ENCODE measurements around the gene CNR1. TPM values are rescaled to one million over a fixed set of nuclear protein-coding genes. Genes with fewer than 3 reads are reported as not detected.
A peak's percentile ranks its signal among the peaks of the same experiment; 100 is the strongest.
"Not testable (repeated sequence)": the region's sequence is repeated elsewhere in the genome, so short reads cannot be mapped to it uniquely, and the experiment has no call there.

The CNR1 gene
- 1 to 10 TPM; 2.4 to 3.8 TPM for total RNA-seq
- long read RNA-seq, partial matches to known transcripts: 0 of 1 reads
- long read RNA-seq, other reads (novel, unspliced or antisense): 1 of 1 reads

DNA sequence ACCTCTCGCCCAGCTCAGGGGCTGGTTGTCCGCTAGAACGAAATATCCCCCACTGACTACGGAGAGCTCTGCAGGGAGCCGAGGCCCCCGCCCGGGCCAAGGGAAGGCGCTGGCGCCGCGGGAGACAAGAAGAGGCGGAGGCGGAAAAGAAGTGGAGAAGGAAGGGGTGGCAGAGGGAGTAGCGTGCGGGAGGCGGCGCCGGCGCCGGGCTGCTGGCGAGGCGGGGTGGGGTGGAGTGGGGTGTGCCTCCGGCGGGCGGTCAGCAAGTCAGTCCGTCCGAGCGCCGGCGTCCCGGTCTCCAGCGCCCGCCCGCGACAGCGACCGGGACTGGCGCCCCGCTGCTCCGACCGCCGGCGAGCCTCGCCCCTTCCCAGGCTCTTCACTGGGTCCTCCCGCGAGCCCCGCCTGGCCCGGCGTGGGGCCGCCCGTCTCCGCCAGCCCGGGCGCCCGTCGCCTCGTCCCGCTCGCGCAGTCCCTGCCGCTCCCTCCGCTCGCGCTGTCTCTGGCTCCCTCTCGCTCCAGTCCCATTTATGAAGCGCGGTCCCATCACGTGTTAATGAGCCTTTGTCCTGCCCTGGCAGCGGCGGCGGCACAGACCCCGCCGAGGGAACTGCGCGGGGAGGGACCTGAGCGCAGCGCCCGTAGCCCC is at the start of gene CNR1:
Gene CNR1 (minus strand): TSS at position 504 of the 649 bp plus-strand sequence. CDS start 21,073 bp downstream, outside the sequence.
- DNase-seq (peak; percentile 75), ATAC-seq (peak; percentile 82 to 95)
- intact Hi-C loops (cut with DNase I): no loop called here

DNA sequence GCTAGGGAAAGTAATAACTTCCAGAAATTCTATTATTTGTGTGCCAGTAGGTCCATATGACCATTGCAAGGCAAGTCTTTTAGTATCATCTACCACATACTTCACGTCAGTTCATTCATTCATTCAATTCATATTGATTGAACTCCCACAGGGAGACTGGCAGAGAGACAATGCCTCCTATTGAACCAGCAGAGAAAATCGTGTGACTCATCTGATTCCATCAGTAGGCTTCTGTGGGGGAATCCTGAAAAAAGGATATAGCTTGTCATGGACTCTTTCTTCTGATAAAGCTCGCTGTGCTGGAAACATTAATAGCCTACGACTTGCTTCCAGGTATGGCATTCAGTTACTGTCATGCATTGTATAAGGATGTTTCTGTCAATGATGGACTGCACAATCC is 45.3 kb upstream of the CNR1 start:
- no peak for DNase-seq
- ATAC-seq: no peak
- intact Hi-C loops (cut with DNase I): no loop called here

DNA sequence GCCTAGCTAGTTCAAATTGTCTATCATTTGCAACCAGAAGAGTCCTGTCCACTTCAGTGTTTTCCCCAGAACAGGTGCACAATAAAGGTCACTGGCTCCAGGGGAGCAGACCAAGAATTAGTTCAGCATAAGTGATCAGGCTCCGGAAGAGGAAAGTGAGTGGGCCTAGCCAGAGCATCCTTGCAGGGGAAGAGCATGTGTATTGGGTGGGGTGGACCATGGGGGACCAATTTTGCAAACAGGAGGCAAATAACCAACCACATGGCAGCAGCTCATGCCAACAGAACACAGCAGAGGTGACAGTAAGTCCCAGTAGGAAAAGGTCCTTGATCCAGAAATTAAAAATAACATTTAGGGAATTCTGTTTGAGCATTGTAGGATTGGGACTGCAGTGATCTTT is 43.2 kb upstream of the CNR1 start:
- ATAC-seq: no peak
- intact Hi-C loops (cut with DNase I): no loop called here
- DNase-seq: no peak

DNA sequence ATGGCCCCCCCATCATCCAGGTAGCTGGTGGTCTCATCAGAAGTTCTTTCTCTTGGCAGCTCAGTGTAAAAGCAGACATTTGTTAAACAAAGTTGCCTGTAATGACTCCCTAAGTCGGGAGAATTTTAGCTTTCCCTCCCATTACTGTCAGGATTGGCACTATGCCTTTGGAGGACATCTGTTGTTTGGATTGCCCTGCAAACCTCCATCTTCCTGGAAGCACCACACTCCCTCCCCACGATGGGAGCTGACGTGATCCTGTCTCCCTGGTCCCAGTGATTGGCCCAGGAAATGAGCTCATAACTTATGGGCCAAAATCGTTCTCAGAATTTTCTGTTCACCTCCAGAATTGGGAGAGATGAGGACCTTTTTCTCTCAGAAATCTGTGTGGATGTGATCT is 42.6 kb upstream of the CNR1 start:
- no peak for DNase-seq
- no peak for ATAC-seq
- intact Hi-C loops (cut with DNase I): no loop called here

DNA sequence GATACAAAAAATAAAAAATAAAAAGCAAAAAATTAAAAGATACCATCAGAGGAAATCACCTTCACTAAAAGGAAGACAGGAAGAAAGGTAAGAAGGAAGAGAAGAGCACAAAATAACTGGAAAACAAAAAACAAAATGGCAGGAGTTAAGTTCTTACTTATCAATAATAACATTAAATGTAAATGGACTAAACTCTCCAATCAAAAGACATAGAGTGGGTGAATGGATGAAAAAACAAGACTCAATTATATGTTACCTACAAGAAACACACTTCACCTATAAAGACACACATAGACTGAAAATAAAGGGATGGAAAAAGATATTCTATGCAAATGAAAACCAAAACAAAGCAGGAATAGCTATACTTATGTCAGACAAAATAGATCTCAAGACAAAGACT is 35.6 kb upstream of the CNR1 start:
- ATAC-seq; DNase-seq; intact Hi-C loops (cut with DNase I): not testable (repeated sequence)

DNA sequence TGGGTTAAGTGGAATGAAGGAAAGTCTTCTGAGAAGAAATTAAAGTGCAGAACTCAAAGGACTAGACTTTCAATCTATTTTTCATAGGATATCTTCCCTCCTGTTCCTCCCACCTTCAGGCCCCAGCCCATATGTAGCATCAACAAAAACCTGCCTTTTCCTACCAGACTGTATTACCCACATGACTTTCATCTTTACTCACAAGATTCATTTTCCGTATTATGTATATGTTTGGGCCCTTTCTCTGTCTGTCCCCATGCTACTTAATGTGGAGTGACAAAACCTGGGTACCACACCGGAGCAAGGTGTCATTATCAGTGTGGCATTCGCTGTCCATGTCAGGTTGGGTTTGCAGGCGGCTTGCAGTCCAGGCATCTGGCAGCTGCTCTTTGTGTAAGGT is 18.8 kb upstream of the CNR1 start:
- DNase-seq (no peak), ATAC-seq (no peak)
- intact Hi-C loops (cut with DNase I): no loop called here

DNA sequence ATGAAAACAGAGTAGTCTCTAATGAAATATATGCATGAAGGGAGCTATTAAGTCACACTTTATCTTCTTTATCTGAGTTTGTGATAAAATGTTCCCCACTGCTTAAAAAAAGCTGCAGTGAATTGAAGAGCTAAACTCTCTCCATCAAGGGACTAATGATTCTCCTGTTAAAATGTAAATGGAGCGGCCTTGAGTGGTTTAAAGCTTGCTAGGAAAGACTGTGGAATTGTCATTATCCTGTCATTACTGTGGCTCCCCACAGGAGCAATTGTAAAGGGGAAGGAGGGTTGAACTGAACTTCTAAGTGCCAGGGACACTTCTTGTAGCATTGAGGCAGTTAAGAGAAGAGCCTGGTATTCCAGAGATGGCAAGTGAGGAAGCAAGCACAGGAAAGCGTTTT is 17.3 kb upstream of the CNR1 start:
- no peak for ATAC-seq
- intact Hi-C loops (cut with DNase I): no loop called here
- no peak for DNase-seq

DNA sequence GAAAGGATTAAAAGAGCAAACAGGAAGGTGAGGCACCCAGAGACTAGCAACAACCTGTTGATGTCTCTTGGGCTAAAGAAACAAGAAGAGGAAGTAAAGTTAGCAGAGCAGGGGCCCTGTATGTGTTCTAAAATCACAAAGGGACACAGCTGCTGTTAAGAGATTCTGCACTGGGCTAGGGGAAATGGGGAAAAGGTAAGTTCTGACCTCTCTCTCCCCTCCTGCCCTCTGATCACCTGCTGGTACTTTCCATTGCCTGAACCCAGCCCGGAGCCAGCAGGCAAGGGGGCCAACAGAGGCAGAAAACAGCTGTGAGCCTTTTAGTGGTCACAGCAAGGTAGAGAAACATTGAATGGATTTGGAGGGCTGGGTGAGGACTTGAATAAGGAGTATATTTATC is 13.5 kb upstream of the CNR1 start:
- DNase-seq (no peak), ATAC-seq (no peak)
- intact Hi-C loops (cut with DNase I): no loop called here

DNA sequence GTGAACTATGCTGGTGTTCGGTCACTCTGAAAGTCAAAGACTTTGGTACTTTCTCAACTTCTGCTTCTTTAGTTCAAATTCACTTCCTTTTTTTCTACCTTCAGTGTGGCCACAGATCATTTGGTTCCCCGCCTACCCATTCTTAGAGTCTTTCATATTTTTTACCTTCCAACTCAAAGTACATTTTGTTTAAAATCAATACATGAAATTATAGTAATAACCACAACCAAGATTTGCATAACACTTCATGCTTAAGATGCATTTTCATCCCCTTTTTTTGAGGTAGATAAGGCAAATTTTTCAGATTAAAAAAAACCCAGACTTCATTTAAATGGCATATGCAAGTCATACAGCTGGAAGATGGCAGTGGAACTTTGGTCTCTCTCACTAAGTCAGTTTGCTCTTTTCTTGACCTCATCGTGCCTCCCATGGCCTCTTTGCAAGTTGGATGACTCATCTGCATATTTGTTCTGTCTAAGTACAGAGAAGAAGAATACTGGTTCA is 11.9 kb upstream of the CNR1 start:
- intact Hi-C loops (cut with DNase I): no loop called here
- ATAC-seq (no peak), DNase-seq (no peak)

DNA sequence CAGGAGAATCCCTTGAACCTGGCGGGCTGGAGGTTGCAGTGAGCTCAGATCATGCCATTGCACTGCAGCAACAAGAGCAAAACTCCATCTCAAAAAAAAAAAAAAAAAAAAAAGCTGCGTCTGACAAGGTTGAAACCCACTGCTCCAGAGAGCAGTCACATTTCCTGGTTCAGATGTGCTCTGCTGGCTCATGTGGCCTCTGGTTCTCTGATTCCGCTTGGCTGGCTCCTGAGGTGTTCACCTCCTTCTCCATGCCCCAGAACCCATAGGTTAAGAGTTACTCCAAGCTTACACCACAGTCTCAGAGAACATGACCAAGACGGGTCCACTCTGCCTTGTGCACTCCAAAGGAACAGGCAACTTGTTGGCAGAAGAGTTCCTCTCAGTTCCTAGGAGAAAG is 8.8 kb upstream of the CNR1 start:
- ATAC-seq: no peak
- intact Hi-C loops (cut with DNase I): no loop called here
- DNase-seq: no peak

DNA sequence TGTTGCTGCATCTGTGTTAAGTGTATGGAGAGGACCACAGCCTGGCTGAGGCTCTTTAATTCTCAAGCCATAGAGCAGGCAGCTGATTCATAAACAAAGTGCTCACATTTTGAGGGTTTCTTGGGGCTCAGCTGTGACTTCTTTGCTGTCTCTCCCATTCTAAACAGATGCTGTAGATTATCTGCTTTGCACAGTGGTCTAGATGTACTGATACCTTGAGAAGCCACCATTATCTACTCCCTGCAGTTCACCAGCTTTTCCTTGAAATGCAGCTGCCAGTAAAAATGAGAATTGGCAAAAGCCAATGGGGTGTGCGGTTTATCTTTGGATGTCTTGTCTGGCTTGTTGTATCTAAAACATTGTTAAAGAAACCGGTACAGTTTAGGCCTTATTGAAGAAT is 5.2 kb upstream of the CNR1 start:
- ATAC-seq: no peak
- intact Hi-C loops (cut with DNase I): no loop called here
- DNase-seq: no peak

DNA sequence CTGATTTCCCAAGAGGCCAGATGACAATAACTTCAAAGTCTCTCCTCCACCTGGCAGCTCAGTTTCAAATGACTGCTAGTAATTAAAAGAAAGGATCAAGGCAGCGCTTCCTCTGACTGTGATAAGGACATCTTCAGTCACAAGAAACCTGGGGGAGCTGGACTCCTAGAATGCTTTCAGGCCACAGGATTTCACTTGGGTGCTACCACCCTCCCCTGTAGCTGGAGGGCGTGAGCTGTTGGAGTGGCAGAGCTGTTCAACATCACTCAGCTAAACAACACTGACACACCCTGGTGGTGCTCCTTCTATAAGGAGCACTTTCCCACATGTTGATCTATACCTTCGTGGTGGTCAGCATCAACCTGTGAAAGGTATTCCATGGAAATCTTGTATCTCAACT is 2.2 kb upstream of the CNR1 start:
- intact Hi-C loops (cut with DNase I): no loop called here
- DNase-seq: no peak
- no peak for ATAC-seq

DNA sequence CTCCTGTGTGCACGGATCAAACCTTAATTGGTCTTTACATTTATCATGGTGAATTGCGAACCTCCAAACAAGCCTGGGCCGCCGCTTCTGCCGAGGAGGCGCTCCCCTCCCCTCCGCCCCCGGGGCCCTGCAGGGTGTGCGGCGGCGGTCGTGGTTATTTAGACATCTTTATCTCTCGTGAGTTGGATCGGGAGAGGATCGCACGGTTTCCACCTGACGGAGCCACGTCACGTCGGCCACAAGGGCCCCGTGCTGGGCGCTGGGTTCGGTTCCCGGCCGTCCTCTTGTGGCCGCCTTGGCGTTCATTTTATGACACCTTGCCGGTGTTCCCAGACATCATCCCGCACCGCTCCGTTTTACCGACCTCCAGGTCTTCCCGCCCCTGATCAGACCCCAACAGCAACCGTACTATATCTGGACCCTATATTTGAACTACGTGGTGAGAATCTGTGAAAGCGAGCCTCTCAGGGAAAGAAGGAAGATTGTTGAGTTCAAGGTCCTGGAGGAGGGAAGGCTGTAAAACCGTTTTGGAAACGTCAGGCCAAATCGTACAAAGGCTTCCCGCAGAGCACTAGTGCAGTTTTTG is 1.3 kb upstream of the CNR1 start:
- DNase-seq: no peak
- intact Hi-C loops (cut with DNase I): no loop called here
- ATAC-seq: no peak

DNA sequence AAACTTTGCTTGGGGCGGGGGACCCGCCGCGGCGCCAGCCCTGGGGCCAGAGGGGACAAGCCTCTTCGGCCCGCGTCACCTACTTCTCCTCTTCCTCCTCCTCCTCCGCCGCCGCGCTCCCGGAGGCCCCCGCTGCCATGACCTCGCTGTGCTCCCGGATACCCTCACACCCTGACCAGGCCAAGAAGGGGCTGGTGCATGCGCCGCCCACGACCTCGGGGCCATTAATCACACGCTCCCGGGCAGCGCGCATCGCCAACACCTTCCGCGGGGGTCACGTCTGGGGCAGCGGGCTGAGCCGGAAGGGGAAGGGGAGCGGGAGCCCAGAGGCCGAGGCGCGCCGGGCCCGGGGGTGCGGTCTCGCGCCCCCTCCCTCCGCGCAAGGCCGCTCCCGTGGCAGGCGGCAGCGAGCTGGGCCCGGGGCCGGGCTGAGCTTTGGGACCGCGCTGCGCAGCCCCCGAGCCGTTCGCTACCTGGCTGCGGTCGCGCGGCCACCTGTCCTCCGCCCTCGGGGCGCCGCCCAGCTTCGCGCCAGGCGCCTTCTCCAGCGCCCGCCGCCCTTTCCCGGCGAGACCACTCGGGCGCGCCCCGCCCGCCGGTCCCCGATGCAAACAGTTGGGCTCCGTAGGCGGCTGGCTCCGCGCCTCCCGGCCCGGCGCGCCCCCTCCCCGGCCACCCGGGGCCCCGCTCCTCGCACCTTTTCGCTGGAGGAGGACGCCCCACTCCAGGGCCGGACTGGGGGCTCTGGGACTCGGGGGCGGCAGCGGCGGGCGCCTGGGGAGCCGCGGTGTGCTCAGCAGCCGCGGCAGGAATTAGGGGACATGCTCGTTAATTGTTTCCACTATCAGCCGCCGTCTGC is 575 bp upstream of the CNR1 start:
- ATAC-seq (peak; percentile 56 to 67), DNase-seq (peak; percentile 40)
- intact Hi-C loops (cut with DNase I): no loop called here

DNA sequence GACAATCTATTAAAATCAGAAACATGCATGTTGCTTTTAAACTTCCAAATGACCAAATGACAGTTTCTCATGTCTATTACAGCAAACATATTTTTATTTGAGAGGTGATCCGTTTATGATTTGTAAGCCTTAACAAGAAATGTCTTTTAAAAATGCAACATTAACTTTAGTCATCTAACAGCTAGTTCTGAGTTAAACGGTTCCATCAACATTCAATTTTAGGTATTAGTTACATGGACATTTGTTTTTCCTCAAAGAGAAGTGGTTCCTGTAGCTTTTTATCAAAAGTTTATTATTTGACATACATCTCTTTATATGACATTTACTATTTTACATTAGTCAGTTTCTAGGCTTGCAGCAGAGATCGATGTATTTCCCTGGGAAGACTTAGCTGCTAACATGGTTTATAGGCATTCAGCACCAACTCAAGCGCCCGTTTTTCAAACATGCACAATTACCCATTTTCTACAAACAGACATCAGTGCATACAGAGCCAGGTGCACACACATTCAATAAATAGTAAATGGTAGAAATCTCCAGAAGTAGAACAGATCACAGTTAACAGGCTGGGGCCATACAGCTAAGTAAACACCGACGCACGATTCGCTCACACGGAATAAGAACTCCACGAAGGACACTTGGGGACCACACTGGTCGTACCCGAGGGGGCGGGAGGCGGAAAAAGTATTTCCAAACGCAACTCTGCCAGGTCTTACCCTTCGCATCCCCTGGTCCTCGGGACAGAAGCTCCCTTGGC is 882 bp downstream of the CNR1 start:
- ATAC-seq: peak in 1 of 2 donors; percentile 11
- intact Hi-C loops (cut with DNase I): no loop called here

DNA sequence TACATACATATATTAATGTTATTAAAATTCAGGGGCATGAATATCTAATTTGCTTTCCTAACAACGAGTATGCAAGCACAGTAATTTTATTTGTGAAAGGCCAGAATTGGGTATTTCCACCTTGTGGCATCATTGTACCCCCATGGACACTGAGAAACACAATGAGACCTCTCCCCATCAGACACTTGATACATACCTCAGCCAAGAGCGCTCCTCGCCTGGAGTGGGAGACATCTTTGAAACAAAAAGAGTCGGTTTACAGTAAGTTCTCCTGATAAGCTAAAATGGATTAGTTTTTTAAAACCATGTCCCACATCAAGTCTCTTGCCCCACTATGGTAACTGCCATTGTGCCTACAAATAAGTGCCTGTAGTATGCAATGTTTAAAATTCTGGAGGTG is 2.1 kb downstream of the CNR1 start:
- ATAC-seq (no peak), DNase-seq (no peak)
- intact Hi-C loops (cut with DNase I): no loop called here

More for the DNA sequence above, 882 bp downstream of the CNR1 start:
- no peak for DNase-seq

DNA sequence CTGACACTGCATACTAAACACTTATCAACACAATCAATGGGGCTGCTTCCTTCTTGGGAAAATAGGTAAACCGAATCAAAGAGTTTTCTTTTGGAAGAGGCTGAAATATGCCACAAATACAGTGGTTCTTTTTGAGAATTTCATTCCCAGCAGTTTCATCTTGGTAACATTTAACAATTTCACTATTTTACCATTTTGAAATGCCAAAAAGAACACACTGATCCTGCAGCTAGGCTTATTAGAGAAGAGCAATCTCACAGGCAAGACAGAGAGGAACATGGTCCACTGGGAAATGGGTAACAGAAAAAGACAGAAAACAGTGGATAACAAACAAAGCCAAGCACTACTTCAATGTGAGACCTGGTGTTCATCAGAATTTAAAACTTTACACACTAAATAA is 2.5 kb downstream of the CNR1 start:
- intact Hi-C loops (cut with DNase I): no loop called here
- no peak for ATAC-seq
- DNase-seq: no peak

DNA sequence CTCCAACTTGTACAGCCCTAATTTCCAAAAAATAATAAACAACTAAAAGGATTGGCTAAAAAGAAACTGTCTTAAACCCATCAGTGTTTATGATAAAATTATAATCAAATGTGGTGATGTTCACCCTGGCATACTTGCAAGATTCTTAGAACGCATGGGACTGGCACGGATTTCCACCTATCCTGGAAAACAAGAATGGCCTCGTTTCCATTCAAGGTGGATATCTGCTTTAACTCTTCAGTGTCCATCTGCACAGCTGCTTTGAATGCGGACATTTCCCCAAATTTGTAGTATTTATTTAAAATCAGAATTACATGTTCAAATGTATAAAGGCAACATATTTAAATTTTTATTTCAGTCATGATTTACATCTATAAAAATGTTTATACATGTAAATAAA is 4.2 kb downstream of the CNR1 start:
- DNase-seq (no peak), ATAC-seq (no peak)
- intact Hi-C loops (cut with DNase I): no loop called here

DNA sequence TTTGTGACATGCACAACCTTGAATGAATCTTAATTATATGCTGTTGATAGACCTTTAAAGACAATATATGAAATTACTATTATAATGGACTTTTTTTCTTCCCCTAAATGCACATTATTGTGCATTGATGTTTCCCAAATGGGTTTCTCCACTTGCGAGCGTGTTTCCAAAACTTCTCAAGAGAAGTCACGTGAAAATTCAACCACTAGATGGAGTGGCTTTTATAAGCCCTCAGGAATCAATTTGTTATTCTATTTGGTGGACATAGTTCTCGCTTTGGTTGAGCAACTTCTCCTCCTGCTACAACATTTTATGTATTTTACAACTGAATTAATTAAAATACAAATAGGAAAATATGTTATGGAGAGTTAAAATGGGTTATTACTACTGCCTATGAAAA is 9.0 kb downstream of the CNR1 start:
- no peak for ATAC-seq
- intact Hi-C loops (cut with DNase I): no loop called here
- no peak for DNase-seq

Data from left cardiac atrium (tissue), 4 donors.